Renal cortical epithelial cell (primary cell): ENCODE measurements around the gene SENP8. TPM values are rescaled to one million over a fixed set of nuclear protein-coding genes. Genes with fewer than 3 reads are reported as not detected.
A peak's percentile ranks its signal among the peaks of the same experiment; 100 is the strongest.

Experiments used
- DNase-seq: peaks from one replicate; pipeline ENCODE4 v3.0.0-alpha.2; 2011; ENCODE audit warnings: low read depth
- total RNA-seq: library from RNA; depleted of rRNA; stranded (reverse); fragments of >200 nt; gene quantifications from 2 replicates; pipeline ENCODE4 v1.2.3, GENCODE V29; 2014

Gene SENP8
- total RNA-seq, 1 donor from 2014 or later, result 5.6 TPM

DNA sequence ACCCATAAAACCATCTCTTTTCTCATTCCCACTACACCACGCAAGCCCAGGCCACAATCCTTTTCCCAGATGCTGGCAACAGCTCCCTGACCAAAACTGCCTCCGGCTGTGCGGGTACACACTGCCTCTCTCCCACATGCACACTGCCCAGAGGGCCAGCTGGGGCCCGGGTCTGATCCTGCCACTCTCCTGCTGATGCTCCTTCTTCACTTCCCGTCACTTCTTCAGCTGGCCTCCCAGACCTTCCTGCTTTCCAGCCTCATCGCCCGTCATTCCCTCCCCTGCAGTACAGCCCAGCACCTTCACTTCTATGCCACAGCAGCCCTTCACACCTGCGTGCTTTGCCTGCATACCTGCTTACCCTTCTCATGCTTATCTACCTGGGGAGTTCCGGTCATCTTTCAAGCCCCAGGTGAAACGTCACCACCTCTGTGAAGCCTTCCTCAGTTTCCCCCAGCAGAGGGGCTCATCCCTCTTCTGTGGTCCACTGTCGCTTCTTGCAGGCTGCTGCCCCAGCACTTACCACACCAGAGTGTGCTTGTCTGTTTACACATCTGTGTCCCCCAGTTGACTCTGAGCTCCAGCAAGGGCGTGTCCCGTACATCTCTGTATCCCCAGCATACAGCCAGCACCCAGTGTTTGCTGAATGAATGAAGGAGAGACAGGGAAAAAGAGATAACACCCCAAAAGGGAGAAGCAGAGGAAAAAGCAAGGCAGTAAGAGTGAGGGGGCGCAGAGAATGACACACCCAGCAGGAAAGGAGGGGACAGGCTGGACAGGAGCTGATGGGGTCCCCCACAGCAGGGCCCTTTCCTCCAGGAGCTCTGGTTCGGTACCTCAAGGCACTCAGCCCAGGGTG, 57.2 kb downstream of the SENP8 start:
- no peak for DNase-seq

DNA sequence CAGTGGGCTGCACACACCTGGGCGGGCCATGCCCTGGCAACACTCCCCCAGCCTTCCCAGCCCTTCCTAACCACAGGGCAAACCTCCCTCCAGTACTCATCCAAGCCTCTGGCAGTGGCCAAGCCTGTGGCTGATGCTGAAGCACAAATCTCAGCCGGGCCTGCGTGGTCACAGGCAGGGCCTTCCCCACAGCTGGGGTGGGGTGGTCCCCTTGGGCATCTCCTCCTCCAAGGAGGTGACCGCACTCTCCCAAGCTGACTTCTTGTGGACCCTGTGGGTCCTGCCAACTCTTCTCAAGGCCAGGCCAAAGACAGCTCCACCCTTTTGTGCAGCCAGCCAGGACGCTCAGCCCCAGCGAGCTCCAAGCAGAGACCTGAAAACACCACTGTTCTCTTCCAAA, 58.0 kb downstream of the SENP8 start:
- peak; percentile 34 for DNase-seq

- no peak for DNase-seq
Observed at GRCh38 chr15:72176743-72177142, 58.5 kb downstream of the SENP8 start.

GRCh38 chr15:72178976-72179585, 60.9 kb downstream of the SENP8 start:
- DNase-seq, result no peak

DNA sequence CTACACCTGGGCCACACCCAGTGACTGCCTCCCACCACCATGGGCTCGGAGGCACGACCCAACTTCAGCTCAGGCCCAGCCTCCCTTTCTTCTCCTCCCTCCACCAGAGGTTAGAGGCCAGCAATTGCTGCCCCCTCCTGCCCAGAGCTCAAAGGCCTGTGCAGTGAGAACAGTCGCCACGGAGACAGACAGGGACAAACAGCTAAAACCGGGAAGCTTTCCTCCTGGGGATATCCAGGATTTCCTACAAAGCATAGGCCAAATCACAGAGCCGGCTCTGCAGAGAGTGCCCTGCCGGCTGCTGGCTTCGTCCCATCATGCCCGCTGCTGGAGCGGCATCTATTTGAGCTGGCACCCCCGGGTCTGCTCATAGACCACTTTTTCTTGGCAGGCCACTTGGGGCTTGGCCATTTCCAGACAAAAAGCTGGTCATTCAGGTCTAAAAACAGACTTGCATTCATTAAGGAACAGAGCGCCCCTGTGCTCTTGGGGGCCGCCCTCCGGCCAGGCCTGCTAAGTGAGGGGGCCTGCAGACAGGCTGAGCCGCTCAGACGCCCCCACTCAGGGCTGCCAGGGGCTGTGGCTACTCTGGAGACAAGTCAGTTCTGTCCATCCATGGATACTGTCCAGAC, 61.9 kb downstream of the SENP8 start:
- peak; percentile 59 for DNase-seq

DNA sequence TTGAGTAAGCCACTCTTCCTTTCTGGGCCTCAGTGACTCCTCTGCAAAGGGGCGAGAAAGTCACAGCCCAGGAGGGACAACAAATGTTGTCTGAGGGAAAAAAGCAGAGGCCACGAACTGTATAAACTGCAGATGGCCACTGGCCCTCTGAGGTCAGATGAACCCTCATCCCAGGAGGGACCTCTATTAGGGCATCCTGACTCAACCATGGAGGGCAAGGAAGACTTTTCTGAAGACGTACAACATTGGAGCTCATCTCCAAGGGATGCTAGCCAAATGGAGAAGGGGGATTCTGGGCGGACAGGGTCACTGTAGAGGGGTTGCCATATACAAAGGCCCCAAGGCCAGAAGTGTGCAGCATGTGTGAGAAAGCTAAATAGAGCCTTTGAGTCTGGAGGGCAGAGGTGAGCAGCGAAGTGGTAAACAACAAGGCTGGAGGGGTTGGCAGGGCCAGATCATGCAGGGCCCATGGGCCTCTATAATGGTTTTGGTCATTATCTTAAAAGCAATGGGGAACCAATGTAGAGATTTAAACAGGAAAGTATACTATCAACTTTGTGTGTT, 62.6 kb downstream of the SENP8 start:
- no peak for DNase-seq

DNA sequence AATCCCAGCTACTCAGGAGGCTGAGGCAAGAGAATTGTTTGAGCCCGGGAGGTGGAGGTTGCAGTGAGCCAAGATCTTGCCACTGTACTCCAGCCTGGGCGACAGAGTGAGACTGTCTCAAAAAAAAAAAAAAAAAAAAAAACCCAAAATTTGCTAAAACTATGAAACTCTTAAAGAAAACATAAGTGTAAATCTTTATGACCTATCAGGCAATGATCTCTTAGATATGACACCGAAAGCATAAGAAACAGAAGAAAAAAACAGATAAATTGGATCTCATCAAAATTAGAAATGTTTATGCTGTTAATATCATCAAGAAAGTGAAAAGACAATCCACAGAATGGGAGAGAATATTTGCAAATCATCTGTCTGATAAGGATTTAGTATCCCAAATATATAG, 64.0 kb downstream of the SENP8 start:
- DNase-seq, result no peak

GRCh38 chr15:72182673-72183072, 64.5 kb downstream of the SENP8 start:
- peak; percentile 86 for DNase-seq

GRCh38 chr15:72183781-72184164, 65.6 kb downstream of the SENP8 start:
- DNase-seq, result no peak

- DNase-seq, result peak; percentile 87
Observed at GRCh38 chr15:72184165-72184811, 66.1 kb downstream of the SENP8 start.

GRCh38 chr15:72189250-72189902, 71.2 kb downstream of the SENP8 start:
- no peak for DNase-seq

DNA sequence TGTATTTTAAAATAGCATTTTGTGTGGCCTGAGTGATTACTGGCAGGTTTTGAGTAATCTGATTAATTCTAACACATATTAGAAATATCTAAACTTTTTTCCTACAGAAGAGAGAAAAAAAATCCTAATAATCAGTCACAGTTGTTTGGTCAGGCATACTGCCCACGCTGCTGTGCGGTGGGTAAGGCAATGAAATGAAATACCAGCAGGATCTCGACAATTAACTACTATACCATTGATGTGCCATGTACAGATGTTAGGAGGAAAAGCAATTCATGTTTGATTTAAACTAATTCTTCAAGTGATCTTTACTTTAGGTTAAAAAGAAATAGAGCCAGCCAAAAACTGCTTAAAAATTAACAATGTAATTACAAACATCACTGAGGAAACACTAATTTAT, 74.2 kb downstream of the SENP8 start:
- peak; percentile 40 for DNase-seq

Other genes starting within 250 kb of the SENP8 start
- 31.8 and 111 TPM in 2 replicates for gene MYO9A, start 253 bp upstream of the SENP8 start, total RNA-seq
- gene GRAMD2A, start 79.4 kb downstream of the SENP8 start, total RNA-seq, result 0.52 and 1.8 TPM in 2 replicates
- 3,079 and 5,384 TPM in 2 replicates for gene PKM, start 112.8 kb downstream of the SENP8 start, total RNA-seq
- gene PARP6, start 154.2 kb downstream of the SENP8 start, total RNA-seq, result 13.9 and 22.3 TPM in 2 replicates
- 0.15 TPM in 1 of 2 replicates, not detected in the other for gene CELF6, start 201.8 kb downstream of the SENP8 start, total RNA-seq